ENCODE data around the gene FITM1.

- peak; percentile 94 for TF ChIP-seq NFIC (IDR thresholded peaks at IDR 0.05; ENCODE audit: borderline replicate concordance)
- TF ChIP-seq POLR2AphosphoS5 (IDR thresholded peaks at IDR 0.05; ENCODE audit: low read depth, low read length) = peak; percentile 91
- peak; percentile 97 for TF ChIP-seq MAX (IDR thresholded peaks at IDR 0.05; ENCODE audit: low read depth)
Measured at GRCh38 chr14:24160850-24161804, 30.7 kb downstream of the FITM1 start, which contains the start of gene IRF9.

All from SK-N-SH (cell line).